Osteocyte (in vitro differentiated cells): ENCODE results near the gene SETDB1. TPM values are rescaled to one million over a fixed set of nuclear protein-coding genes. Genes with fewer than 3 reads are reported as not detected.

Source experiments
- DNase-seq: peaks from one replicate; pipeline ENCODE4 v3.0.0; 2021; ENCODE audit warnings: mixed read lengths; ENCODE audit not compliant: unreplicated experiment; ENCODE audit errors: extremely low spot score
- H3K27ac Mint-ChIP-seq: one replicate; pipeline ENCODE4 v1.8.0; 2021; ENCODE audit warnings: mild to moderate bottlenecking, mixed read lengths; ENCODE audit not compliant: unreplicated experiment
- H3K27me3 Mint-ChIP-seq: one replicate; pipeline ENCODE4 v1.8.0; 2021; ENCODE audit warnings: mixed read lengths; ENCODE audit not compliant: unreplicated experiment
- H3K36me3 Mint-ChIP-seq: one replicate; pipeline ENCODE4 v1.8.0; 2021; ENCODE audit warnings: mixed read lengths; ENCODE audit not compliant: unreplicated experiment
- H3K4me1 Mint-ChIP-seq: one replicate; pipeline ENCODE4 v1.8.0; 2021; ENCODE audit warnings: mixed read lengths; ENCODE audit not compliant: unreplicated experiment
- H3K4me3 Mint-ChIP-seq: one replicate; pipeline ENCODE4 v1.8.0; 2021; ENCODE audit warnings: mild to moderate bottlenecking, moderate library complexity, mixed read lengths; ENCODE audit not compliant: unreplicated experiment
- H3K9me3 Mint-ChIP-seq: one replicate; pipeline ENCODE4 v1.8.0; 2021; ENCODE audit warnings: mixed read lengths; ENCODE audit not compliant: unreplicated experiment
- CTCF ChIP-seq: fragments of 200-600 bp; sonication (generic); IDR thresholded peaks from 2 replicates; pipeline ENCODE4 v1.5.0; 2021; ENCODE audit warnings: antibody characterized with exemption, mild to moderate bottlenecking, moderate library complexity
- total RNA-seq: library from RNA; stranded (reverse); gene quantifications from 2 replicates; pipeline ENCODE4 v1.2.1, GENCODE V29; 2021

The SETDB1 gene
- total RNA-seq, 1 donor from 2014 or later = 53.5 TPM

GRCh38 chr1:150931773-150932172 lies 5.6 kb downstream of the SETDB1 start:
- Mint-ChIP-seq H3K27ac (no peak overlapping the region), H3K27me3 (no peaks in the 10 kb centered on the region), H3K4me3 (no peak overlapping the region), H3K36me3 (peaks cover 51% of the 10 kb centered on the region), H3K4me1 (peaks cover 10% of the 10 kb centered on the region), H3K9me3 (peaks cover 4% of the 10 kb centered on the region)
- no peak for DNase-seq
- no peak for TF ChIP-seq CTCF

- Mint-ChIP-seq H3K36me3 (peaks cover 52% of the 10 kb centered on the region), H3K27ac (no peak overlapping the region), H3K4me3 (no peak overlapping the region), H3K27me3 (no peaks in the 10 kb centered on the region), H3K4me1 (no peaks in the 10 kb centered on the region), H3K9me3 (no peaks in the 10 kb centered on the region)
- no peak for TF ChIP-seq CTCF
- no peak for DNase-seq
These were observed 18.7 kb downstream of the SETDB1 start for GRCh38 chr1:150944856-150945255.

GRCh38 chr1:150954708-150955107 lies 28.5 kb downstream of the SETDB1 start:
- no peak for TF ChIP-seq CTCF
- Mint-ChIP-seq H3K27me3 (no peaks in the 10 kb centered on the region), H3K4me3 (no peak overlapping the region), H3K36me3 (peaks cover 56% of the 10 kb centered on the region), H3K27ac (no peak overlapping the region), H3K4me1 (no peaks in the 10 kb centered on the region), H3K9me3 (no peaks in the 10 kb centered on the region)
- no peak for DNase-seq

GRCh38 chr1:150955280-150955679 lies 29.1 kb downstream of the SETDB1 start:
- Mint-ChIP-seq H3K9me3 (no peaks in the 10 kb centered on the region), H3K36me3 (peaks cover 56% of the 10 kb centered on the region), H3K4me3 (no peak overlapping the region), H3K27me3 (no peaks in the 10 kb centered on the region), H3K27ac (no peak overlapping the region), H3K4me1 (no peaks in the 10 kb centered on the region)
- no peak for TF ChIP-seq CTCF
- DNase-seq = no peak

GRCh38 chr1:150957666-150958065 lies 31.5 kb downstream of the SETDB1 start:
- Mint-ChIP-seq H3K4me1 (no peaks in the 10 kb centered on the region), H3K36me3 (peaks cover 52% of the 10 kb centered on the region), H3K9me3 (no peaks in the 10 kb centered on the region), H3K27ac (no peak overlapping the region), H3K27me3 (no peaks in the 10 kb centered on the region), H3K4me3 (no peak overlapping the region)
- no peak for TF ChIP-seq CTCF
- DNase-seq = no peak
